Lung (tissue), 12 donors: ENCODE data around the gene GRM4. TPM values are rescaled to one million over a fixed set of nuclear protein-coding genes. Genes with fewer than 3 reads are reported as not detected.

ENCODE experiments used
- ATAC-seq: fragments of 200-7000 bp; cut with Tn5 transposase; one replicate; pipeline ENCODE4 v1.9.1; 2020; ENCODE audit warnings: moderate number of reproducible peaks; ENCODE audit not compliant: insufficient read depth, low FRiP score
- DNase-seq, 3 donors: peaks; one replicate each; pipeline ENCODE4 v3.0.0-alpha.2; 2013 to 2017
- H3K27ac ChIP-seq, 2 donors: one replicate each; pipeline ENCODE4 v1.5.1; 2013; ENCODE audit warnings: mild to moderate bottlenecking in 2 of 2, moderate library complexity in 2 of 2, control low read depth in 1 of 2, inconsistent platforms in 1 of 2, low read depth in 1 of 2, low read length in 1 of 2
- H3K27me3 ChIP-seq, 3 donors: one replicate each; pipeline ENCODE4 v1.5.1; 2013; ENCODE audit warnings: low read length in 2 of 3; ENCODE audit not compliant: control insufficient read depth in 3 of 3, insufficient read depth in 3 of 3
- H3K36me3 ChIP-seq, 4 donors: one replicate each; pipeline ENCODE4 v1.5.1; 2013; ENCODE audit warnings: low read length in 4 of 4, mild to moderate bottlenecking in 1 of 4, moderate library complexity in 1 of 4; ENCODE audit not compliant: control insufficient read depth in 4 of 4, insufficient read depth in 4 of 4
- H3K4me1 ChIP-seq, 5 donors: one replicate each; pipeline ENCODE4 v1.5.1; 2013; ENCODE audit warnings: low read length in 5 of 5, mild to moderate bottlenecking in 2 of 5, moderate library complexity in 1 of 5; ENCODE audit not compliant: control insufficient read depth in 5 of 5, insufficient read depth in 5 of 5
- H3K4me3 ChIP-seq: one replicate; pipeline ENCODE4 v1.5.1; 2013; ENCODE audit warnings: mild to moderate bottlenecking, control low read depth, moderate library complexity
- H3K9ac ChIP-seq, 2 donors: one replicate each; pipeline ENCODE4 v1.5.1; 2013; ENCODE audit warnings: low read length in 2 of 2, control low read depth in 1 of 2; ENCODE audit not compliant: insufficient read depth in 1 of 2
- H3K9me3 ChIP-seq, 4 donors: one replicate each; pipeline ENCODE4 v1.5.1; 2013; ENCODE audit warnings: low read length in 3 of 4, mild to moderate bottlenecking in 1 of 4, moderate library complexity in 1 of 4; ENCODE audit not compliant: control insufficient read depth in 4 of 4, insufficient read depth in 3 of 4
- WGBS, 2 donors: extraction: QIAGEN DNeasy Blood & Tissue Kit; methylation state at CpG; one replicate each; pipeline ENCODE4 v1.1.7; 2013; 5-methylcytosine and 5-hydroxymethylcytosine counted together
- polyA plus RNA-seq, 2 donors: library from polyadenylated mRNA; stranded (reverse); fragments of 200-250 nt; gene quantifications; one replicate each; pipeline ENCODE4 v1.2.1, GENCODE V29; 2013
- total RNA-seq, 2 donors: library from RNA; depleted of rRNA in 1 of 2; stranded (reverse); fragments of >200 nt in 1 of 2; gene quantifications; one replicate each; pipeline ENCODE4 v1.2.1, GENCODE V29; 2014 to 2021
- TF ChIP-seq, protein P1 (sequence below): IDR thresholded peaks from 2 replicates; pipeline ENCODE4 v1.5.1; 2012; ENCODE audit warnings: mild to moderate bottlenecking; ENCODE audit errors: control extremely low read depth, extremely low read depth
- donor health status: control.
- donor health status: control.
- donor health status: Bipolar disorder and iron deficiency.
- donor health status: healthy.
- donor health status: DM: yes; HTN: yes; CAD: no.

GRM4 gene
- total and polyA plus RNA-seq, 4 donors: 0.02 to 0.34 (median 0.09) TPM

DNA sequence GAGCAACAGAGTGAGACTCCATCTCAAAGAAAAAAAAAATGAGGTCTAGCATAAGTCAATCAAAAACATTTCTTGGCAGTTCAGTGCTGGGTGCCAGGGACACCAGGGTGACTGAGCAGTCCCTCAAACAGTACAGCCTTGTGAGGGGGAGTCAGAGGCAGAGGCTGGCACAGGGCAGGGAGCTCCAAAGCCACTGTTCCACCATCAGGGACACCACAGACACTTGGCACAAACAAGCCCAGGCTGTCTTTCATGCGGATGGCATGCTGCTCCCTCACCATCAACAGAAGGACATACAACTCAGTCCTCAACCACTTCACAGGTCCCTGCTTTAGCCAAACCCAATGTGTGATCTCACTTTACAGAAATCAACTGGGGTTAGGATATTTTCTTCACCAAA is 36.0 kb upstream of the GRM4 start:
- Histone ChIP-seq H3K9ac (no peak overlapping the region), H3K27ac (no peak overlapping the region), H3K27me3 (no peaks in the 10 kb centered on the region), H3K4me1 (no peaks in the 10 kb centered on the region), H3K9me3 (peaks cover 0 to 4% (median 2%) of the 10 kb centered on the region in 4 donors), H3K4me3 (no peak overlapping the region), H3K36me3 (no peaks in the 10 kb centered on the region)
- DNase-seq: no peak
- ATAC-seq: no peak
- TF ChIP-seq, protein P1, sequence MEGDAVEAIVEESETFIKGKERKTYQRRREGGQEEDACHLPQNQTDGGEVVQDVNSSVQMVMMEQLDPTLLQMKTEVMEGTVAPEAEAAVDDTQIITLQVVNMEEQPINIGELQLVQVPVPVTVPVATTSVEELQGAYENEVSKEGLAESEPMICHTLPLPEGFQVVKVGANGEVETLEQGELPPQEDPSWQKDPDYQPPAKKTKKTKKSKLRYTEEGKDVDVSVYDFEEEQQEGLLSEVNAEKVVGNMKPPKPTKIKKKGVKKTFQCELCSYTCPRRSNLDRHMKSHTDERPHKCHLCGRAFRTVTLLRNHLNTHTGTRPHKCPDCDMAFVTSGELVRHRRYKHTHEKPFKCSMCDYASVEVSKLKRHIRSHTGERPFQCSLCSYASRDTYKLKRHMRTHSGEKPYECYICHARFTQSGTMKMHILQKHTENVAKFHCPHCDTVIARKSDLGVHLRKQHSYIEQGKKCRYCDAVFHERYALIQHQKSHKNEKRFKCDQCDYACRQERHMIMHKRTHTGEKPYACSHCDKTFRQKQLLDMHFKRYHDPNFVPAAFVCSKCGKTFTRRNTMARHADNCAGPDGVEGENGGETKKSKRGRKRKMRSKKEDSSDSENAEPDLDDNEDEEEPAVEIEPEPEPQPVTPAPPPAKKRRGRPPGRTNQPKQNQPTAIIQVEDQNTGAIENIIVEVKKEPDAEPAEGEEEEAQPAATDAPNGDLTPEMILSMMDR: no peak
- 89 to 100% methylated on average over 1 of the region's 1 CpG for WGBS, 2 donors

DNA sequence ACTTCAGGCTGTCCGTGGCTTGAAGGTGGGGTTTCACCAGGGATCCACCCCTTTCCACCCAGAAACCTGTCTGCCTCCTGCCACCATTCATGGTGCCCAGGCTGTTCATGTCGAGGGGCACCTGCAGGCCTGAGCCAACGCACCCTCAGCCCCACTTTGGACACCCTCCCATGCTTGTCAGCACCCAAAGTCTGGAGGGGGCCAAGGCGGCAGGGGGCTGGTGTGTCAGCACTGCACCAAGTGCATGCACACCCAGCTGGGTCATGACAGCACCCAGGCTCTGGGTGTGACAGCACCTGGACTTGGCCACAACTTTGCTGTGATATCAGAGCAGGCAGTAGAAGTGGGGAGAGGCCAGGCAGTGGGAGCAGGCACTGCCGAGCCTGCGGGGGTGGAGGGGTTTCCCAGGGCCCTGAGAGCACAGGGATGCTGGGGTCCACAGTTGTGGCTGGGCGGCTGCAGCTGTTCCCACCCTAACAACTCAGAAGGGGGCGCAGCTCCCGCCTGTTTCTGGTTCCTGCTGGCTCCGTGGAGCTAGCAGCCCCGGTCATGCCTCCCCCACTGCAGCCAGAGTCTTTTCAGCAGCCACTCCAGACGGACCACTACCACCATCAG is 33.3 kb upstream of the GRM4 start:
- H3K36me3 ChIP-seq: no peaks in the 10 kb centered on the region
- H3K9ac ChIP-seq: no peak overlapping the region
- no peak for DNase-seq
- peaks cover 0 to 7% (median 0%) of the 10 kb centered on the region in 5 donors for H3K4me1 ChIP-seq
- no peak overlapping the region for H3K27ac ChIP-seq
- ATAC-seq: no peak
- no peaks in the 10 kb centered on the region for H3K27me3 ChIP-seq
- H3K9me3 ChIP-seq: peaks cover 0 to 4% (median 2%) of the 10 kb centered on the region in 4 donors
- TF ChIP-seq, protein P1: no peak
- no peak overlapping the region for H3K4me3 ChIP-seq
- 70 to 86% methylated on average over 11 to 12 of the region's 12 CpGs for WGBS, 2 donors

DNA sequence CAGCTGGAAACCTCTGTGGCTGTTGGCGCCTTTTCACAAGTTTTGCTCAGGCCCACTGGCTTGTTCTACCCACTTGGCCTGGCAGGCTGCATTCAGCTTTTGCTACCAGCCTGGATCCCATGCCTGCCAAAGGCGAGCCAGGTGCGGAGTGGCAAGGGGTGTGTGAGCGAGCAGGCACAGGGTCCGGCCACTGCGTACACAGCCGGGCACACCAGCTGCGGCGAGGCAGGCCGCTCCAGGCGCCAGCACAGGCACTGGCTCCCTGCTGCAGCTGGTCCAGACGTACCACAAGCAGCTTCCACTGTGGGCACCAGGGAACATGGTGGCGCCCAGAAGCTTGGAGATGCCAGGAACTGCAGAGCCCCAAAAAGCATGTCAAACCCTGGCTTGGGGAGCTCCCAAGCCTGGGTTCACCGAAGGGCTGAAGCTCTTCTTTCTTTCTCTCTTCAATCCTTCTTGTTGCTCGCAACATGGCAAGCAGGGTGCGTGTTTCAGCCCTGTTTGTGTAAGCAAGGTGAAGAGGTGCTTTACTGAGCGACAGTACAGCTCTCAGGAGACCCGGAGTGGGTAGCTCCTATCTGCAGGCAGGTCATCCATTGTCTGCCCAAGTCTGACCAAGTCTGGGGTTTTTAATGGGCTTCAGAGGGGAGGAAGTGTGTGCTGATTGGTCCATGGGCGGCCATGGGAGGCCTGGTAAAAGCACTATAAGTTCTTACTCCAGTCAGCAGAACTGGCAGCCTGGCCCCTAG is 32.6 kb upstream of the GRM4 start:
- H3K9ac ChIP-seq: no peak overlapping the region
- no peak for DNase-seq
- H3K27ac ChIP-seq: no peak overlapping the region
- 93 to 96% methylated on average over 19 of the region's 19 CpGs for WGBS, 2 donors
- peaks cover 0 to 4% (median 2%) of the 10 kb centered on the region in 4 donors for H3K9me3 ChIP-seq
- no peaks in the 10 kb centered on the region for H3K27me3 ChIP-seq
- peaks cover 0 to 9% (median 0%) of the 10 kb centered on the region in 5 donors for H3K4me1 ChIP-seq
- TF ChIP-seq, protein P1: no peak
- ATAC-seq: no peak
- H3K4me3 ChIP-seq: no peak overlapping the region
- no peaks in the 10 kb centered on the region for H3K36me3 ChIP-seq
